Measurements from ENCODE around the gene FAM81A.
"Not testable (repeated sequence)": the region's sequence is repeated elsewhere in the genome, so short reads cannot be mapped to it uniquely, and the experiment has no call there.

The FAM81A gene

GRCh38 chr15:59428898-59429297 is 9.1 kb upstream of the FAM81A start:
- not testable (repeated sequence) for DNase-seq (ENCODE audit: low read depth)

GRCh38 chr15:59432389-59432788 is 5.6 kb upstream of the FAM81A start:
- no peak for DNase-seq (ENCODE audit: low read depth)

GRCh38 chr15:59434481-59434880 is 3.5 kb upstream of the FAM81A start:
- no peak for DNase-seq (ENCODE audit: low read depth)

- no peak for DNase-seq (ENCODE audit: low read depth)
Measured at GRCh38 chr15:59436774-59437141, 1.2 kb upstream of the FAM81A start.

GRCh38 chr15:59437142-59437816 is 707 bp upstream of the FAM81A start:
- DNase-seq (ENCODE audit: low read depth), result no peak

DNA sequence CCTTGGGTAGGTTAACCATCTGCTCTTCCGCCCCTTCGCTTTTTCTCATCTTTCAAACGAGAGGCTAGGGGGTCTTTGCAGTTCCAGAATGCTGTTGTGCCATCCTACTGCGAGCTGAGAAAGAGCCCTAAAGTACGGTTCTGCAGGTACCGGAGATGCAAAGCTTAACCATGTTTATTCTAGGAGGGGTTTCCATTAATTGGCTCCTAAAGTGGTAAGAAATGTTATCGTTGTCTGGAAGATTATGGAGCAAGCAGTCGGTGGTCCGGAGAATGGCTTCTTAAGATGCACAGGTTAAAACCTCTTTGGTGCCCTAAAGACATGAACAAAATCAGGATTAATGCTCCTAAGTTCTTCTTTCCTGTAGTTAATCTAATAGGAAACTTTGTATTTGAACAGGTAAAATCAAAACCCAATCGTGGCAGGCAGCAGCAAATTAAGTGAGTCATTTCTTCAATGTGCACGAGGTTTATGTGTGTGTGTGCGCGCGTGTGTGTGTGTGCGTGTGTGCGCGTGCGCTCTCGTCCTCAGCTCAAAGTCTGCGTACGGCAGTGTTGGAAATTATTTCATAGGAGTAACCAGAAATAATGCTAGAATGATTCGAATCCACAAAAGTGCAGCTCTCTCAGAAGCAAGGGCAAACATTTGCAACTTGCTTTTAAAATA is 772 bp downstream of the FAM81A start:
- no peak for DNase-seq (ENCODE audit: low read depth)

GRCh38 chr15:59439576-59439975 is 1.6 kb downstream of the FAM81A start:
- no peak for DNase-seq (ENCODE audit: low read depth)

GRCh38 chr15:59443341-59444072 is 5.5 kb downstream of the FAM81A start:
- DNase-seq (ENCODE audit: low read depth), result no peak

GRCh38 chr15:59444081-59444835 is 6.3 kb downstream of the FAM81A start:
- no peak for DNase-seq (ENCODE audit: low read depth)

DNA sequence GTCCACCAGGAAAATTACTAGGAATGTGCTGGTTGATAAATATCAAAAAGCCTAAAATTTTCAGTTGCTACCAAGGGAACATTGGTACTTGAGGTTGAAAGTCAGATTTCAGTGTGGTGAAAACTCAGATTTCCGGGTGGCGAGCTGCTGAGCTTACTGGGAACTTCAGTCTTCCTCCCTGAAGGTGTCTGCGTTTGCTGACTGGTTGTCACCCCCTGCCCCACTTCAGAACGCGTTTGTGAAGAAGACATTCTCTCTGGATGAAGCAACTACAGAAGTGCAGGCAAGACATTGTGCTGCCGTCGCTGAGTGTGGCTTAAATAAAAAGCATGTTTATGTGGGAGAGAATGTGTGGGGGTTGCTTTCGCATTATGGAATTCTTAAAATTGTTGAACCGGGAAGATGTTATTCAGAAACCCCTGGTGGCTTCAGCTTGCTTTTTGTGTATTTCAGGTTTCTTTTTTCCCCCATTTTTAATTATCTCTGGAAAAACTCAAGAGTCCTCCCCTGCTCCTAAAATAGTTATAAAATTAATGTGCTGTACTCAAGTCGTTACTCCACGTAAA is 7.1 kb downstream of the FAM81A start:
- DNase-seq (ENCODE audit: low read depth), result no peak

- no peak for DNase-seq (ENCODE audit: low read depth)
Measured at GRCh38 chr15:59446232-59446957, 8.4 kb downstream of the FAM81A start.

GRCh38 chr15:59447367-59447766 is 9.4 kb downstream of the FAM81A start:
- DNase-seq (ENCODE audit: low read depth), result no peak

DNA sequence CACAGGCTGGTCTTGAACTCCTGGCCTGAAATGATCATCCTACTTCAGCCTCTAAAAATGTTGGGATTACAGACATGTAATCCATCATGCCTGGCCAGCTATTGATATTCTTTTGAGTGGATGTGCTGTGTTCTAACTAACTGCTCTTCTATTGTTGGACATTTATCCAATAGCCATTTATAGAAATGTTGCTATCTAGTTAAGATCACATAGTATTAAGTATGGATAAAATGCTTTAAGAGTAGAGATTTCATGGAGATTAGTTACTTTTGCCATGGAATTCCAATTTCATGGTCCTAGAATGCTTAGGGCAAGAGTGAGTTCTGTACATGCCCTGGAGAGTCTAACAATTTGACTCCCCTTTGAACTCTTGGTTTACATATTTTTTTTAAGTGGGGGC is 10.9 kb downstream of the FAM81A start:
- DNase-seq (ENCODE audit: low read depth), result no peak

DNA sequence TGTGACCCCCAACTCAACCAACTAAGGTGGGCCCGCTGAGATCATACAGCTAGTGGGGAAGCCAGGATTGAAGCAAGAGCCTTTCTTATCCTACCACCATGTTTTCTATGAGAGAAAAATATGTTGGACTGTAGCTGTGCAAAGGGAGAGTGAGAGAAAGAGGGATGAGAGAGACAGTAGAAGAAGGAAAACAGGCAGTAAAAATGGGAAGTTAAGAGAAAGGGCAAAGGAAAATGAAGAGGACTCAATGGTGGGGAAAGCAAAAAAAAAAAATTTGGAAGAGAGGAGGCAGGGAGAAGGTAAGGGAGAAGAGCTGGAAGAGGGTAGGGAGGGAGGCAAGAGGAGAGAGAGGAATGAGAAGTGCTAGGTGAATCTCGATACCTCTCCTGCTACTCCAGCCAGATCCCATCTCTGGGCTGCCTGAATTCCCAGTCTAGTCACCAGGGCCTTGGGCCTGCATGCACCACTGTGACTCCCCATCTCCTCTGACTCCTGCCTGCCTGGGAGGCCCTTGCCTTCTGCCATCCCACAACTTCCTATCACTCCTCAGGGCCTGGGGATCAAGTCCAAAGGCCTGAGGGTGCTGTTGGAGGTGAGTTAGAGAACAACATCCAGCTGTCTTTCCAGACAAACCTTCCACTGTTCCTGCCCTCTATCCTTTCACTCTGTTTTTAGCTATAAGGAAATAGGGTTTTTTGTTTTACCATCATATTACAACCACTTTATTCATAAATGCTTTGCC is 15.7 kb downstream of the FAM81A start:
- DNase-seq (ENCODE audit: low read depth), result no peak

- no peak for DNase-seq (ENCODE audit: low read depth)
Measured at GRCh38 chr15:59456114-59456513, 18.1 kb downstream of the FAM81A start.

DNA sequence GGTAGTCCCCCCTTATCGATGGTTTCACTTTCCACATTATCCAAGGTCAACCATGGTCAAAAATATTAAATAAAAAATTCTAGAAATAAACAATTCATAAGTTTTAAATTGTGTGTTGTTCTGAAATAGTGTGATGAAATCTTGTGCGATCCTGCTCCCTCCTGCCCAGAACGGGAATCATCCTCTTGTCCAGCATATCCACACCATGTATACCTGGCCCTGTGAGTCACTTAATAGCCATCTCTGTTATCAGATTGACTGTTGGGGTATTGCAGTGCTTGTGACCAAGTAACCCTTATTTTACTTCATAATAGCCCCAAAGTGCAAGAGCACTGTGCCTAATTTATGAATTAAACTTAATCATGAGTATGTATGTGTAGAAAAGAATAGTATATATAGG is 19.1 kb downstream of the FAM81A start:
- DNase-seq (ENCODE audit: low read depth), result no peak

DNA sequence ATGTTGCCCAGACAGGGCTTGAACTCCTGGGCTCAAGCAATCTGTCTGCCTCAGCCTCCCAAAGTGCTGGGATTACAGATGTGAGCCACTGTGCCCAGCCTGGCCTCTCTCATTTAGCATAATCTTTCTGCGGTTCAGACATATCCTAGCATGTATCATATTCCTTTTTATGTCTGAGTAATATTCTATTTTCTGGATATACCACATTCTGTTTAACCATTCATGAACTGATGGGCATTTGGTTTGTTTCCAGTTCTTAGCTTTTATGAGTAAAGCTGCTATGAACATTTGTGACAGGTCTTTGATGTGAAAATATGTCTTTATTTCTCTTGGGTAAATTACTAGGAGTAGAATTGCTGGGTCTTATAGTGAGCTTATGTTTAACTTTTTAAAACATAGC is 23.5 kb downstream of the FAM81A start:
- DNase-seq (ENCODE audit: low read depth), result no peak

- DNase-seq (ENCODE audit: low read depth), result no peak
Measured at GRCh38 chr15:59473226-59473625, 35.2 kb downstream of the FAM81A start.

DNA sequence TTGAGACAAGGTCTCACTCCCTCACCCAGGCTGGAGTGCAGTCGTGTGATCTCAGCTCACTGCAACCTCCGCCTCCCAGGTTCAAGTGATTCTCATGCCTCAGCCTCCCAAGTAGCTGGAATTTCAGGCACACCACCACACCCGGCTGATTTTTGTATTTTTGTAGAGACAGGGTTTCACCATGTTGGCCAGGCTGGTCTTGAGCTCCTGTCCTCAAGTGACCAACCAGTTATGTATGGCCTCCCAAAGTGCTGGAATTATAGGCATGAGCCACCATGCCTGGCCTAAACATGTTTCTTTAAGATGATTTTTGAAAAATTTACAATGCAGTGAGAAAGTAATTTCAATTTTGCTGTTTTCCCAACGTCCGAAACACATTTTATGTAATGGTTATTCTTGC is 37.2 kb downstream of the FAM81A start:
- not testable (repeated sequence) for DNase-seq (ENCODE audit: low read depth)

- no peak for DNase-seq (ENCODE audit: low read depth)
Measured at GRCh38 chr15:59484399-59484798, 46.4 kb downstream of the FAM81A start.

GRCh38 chr15:59485036-59485435 is 47.0 kb downstream of the FAM81A start:
- DNase-seq (ENCODE audit: low read depth), result no peak
